ENCODE measurements around the gene MSL1.
"Not testable (repeated sequence)": the region's sequence is repeated elsewhere in the genome, so short reads cannot be mapped to it uniquely, and the experiment has no call there.

MSL1 gene

GRCh38 chr17:40130352-40131042 lies 8.7 kb downstream of the MSL1 start:
- DNase-seq = no peak

- DNase-seq = no peak
Measured at GRCh38 chr17:40134184-40134583, 12.4 kb downstream of the MSL1 start.

- DNase-seq = no peak
Measured at GRCh38 chr17:40135817-40136216, 14.0 kb downstream of the MSL1 start.

GRCh38 chr17:40139566-40140058 lies 17.8 kb downstream of the MSL1 start:
- no peak for DNase-seq

GRCh38 chr17:40143166-40143565 lies 21.4 kb downstream of the MSL1 start:
- DNase-seq = not testable (repeated sequence)

GRCh38 chr17:40145476-40145875 lies 23.7 kb downstream of the MSL1 start:
- DNase-seq = no peak

- no peak for DNase-seq
Measured at GRCh38 chr17:40148527-40148926, 26.8 kb downstream of the MSL1 start.

GRCh38 chr17:40150276-40150675 lies 28.5 kb downstream of the MSL1 start:
- no peak for DNase-seq

GRCh38 chr17:40151414-40151963 lies 29.7 kb downstream of the MSL1 start:
- DNase-seq = no peak

GRCh38 chr17:40153603-40154236 lies 31.9 kb downstream of the MSL1 start:
- no peak for DNase-seq

GRCh38 chr17:40157973-40158372 lies 36.2 kb downstream of the MSL1 start:
- DNase-seq = no peak

- DNase-seq = no peak
Measured at GRCh38 chr17:40158438-40159013, 36.8 kb downstream of the MSL1 start.

- DNase-seq = no peak
Measured at GRCh38 chr17:40159456-40159855, 37.7 kb downstream of the MSL1 start.

- DNase-seq = no peak
Measured at GRCh38 chr17:40167685-40168261, 46.0 kb downstream of the MSL1 start.

GRCh38 chr17:40168262-40168832 lies 46.6 kb downstream of the MSL1 start:
- peak; percentile 20 to 66 (median 34) for DNase-seq

- DNase-seq = no peak
Measured at GRCh38 chr17:40170325-40170724, 48.6 kb downstream of the MSL1 start.

- DNase-seq = no peak
Measured at GRCh38 chr17:40171750-40172149, 50.0 kb downstream of the MSL1 start.

- DNase-seq = no peak
Measured at GRCh38 chr17:40173091-40173777, 51.5 kb downstream of the MSL1 start.

GRCh38 chr17:40173778-40174135 lies 52.0 kb downstream of the MSL1 start:
- no peak for DNase-seq

GRCh38 chr17:40174514-40174913 lies 52.7 kb downstream of the MSL1 start:
- DNase-seq = no peak

GRCh38 chr17:40175928-40176753 lies 54.4 kb downstream of the MSL1 start:
- peak; percentile 37 to 69 (median 60) for DNase-seq

- peak; percentile 37 to 85 (median 74) for DNase-seq
Measured at GRCh38 chr17:40176754-40177110, 55.0 kb downstream of the MSL1 start.
